B cell (primary cell): Measurements from ENCODE around the gene TTYH1. TPM values are rescaled to one million over a fixed set of nuclear protein-coding genes. Genes with fewer than 3 reads are reported as not detected.

ENCODE experiments used
- ATAC-seq: fragments of 200-7000 bp; cut with Tn5 transposase; one replicate; pipeline ENCODE4 v1.10.0; 2021; ENCODE audit warnings: low read depth, mild to moderate bottlenecking, moderate number of reproducible peaks, moderate library complexity
- CTCF ChIA-PET: fragments of 350-600 bp; sonication (Branson Sonifier 250); formaldehyde crosslinking; loops from one replicate; lab custom pipeline; 2021; ENCODE audit warnings: antibody characterized with exemption, inconsistent platforms; lab: Charles Lee
- POLR2A ChIA-PET: fragments of 350-600 bp; sonication (Branson Sonifier 250); formaldehyde crosslinking; loops from one replicate; lab custom pipeline; 2021; ENCODE audit warnings: antibody characterized with exemption; lab: Charles Lee
- DNase-seq: peaks from one replicate; pipeline ENCODE4 v3.0.0; 2013
- H2AFZ ChIP-seq: 2 replicates; pipeline ENCODE4 v1.6.1; 2012; ENCODE audit warnings: mild to moderate bottlenecking, low read depth, low read length; ENCODE audit not compliant: insufficient read depth, poor library complexity, severe bottlenecking
- H3K27ac ChIP-seq, 2 donors: 1 replicate in 1 of 2; 2 replicates in 1 of 2; pipeline ENCODE4 v1.5.1; 2012 to 2013; ENCODE audit warnings: low read length in 2 of 2, mild to moderate bottlenecking in 2 of 2, moderate library complexity in 1 of 2
- H3K27me3 ChIP-seq, 4 experiments: fragments of 200-600 bp in 1 of 4; sonication (generic) in 1 of 4; replicated peaks in 1 of 4; 1 replicate in 2 of 4; 2 replicates in 2 of 4; pipeline versions ENCODE4 v1.6.1 to v1.7.0; 2013 to 2016; ENCODE audit warnings: low read length in 3 of 4, mild to moderate bottlenecking in 2 of 4, mixed read lengths in 1 of 4, moderate library complexity in 1 of 4; ENCODE audit not compliant: insufficient read depth in 4 of 4, control insufficient read depth in 3 of 4; ENCODE audit errors: control extremely low read depth in 1 of 4
- H3K36me3 ChIP-seq, 2 experiments: replicated peaks in 1 of 2; 1 replicate in 1 of 2; 2 replicates in 1 of 2; pipeline versions ENCODE4 v1.6.1 to v1.7.1; 2013; ENCODE audit warnings: low read length in 1 of 2; ENCODE audit not compliant: insufficient read depth in 2 of 2, control insufficient read depth in 1 of 2; ENCODE audit errors: control extremely low read depth in 1 of 2, extremely low read depth in 1 of 2
- H3K4me1 ChIP-seq, 2 donors: fragments of 200-600 bp in 1 of 2; sonication (generic) in 1 of 2; 1 replicate in 1 of 2; 2 replicates in 1 of 2; pipeline versions ENCODE4 v1.5.1 to v1.6.1; 2013 to 2017; ENCODE audit warnings: low read length in 2 of 2; ENCODE audit not compliant: control insufficient read depth in 2 of 2, insufficient read depth in 2 of 2
- H3K4me2 ChIP-seq: replicated peaks from 2 replicates; pipeline ENCODE3; 2012; ENCODE audit warnings: mild to moderate bottlenecking, low read depth, low read length; ENCODE audit not compliant: poor library complexity, severe bottlenecking
- H3K4me3 ChIP-seq, 5 experiments: fragments of 200-600 bp in 1 of 5; sonication (generic) in 1 of 5; 1 replicate in 3 of 5; 2 replicates in 2 of 5; pipeline versions ENCODE4 v1.5.1 to v1.7.0; 2011 to 2016; ENCODE audit warnings: low read length in 4 of 5, mild to moderate bottlenecking in 4 of 5, low read depth in 2 of 5, control low read depth in 1 of 5, moderate library complexity in 1 of 5; ENCODE audit not compliant: insufficient read depth in 1 of 5; ENCODE audit errors: control extremely low read depth in 1 of 5, extremely low read depth in 1 of 5
- H3K79me2 ChIP-seq: fragments of 200-600 bp; sonication (generic); one replicate; pipeline ENCODE4 v1.6.0; 2016; ENCODE audit warnings: low read length; ENCODE audit not compliant: control insufficient read depth, insufficient read depth
- H3K9ac ChIP-seq: fragments of 200-600 bp; sonication (generic); 2 replicates; pipeline ENCODE4 v1.6.1; 2017; ENCODE audit warnings: mild to moderate bottlenecking, low read length, moderate library complexity
- H3K9me3 ChIP-seq, 3 donors: one replicate each; pipeline versions ENCODE4 v1.6.1 to v1.7.1; 2013; ENCODE audit warnings: low read length in 2 of 3; ENCODE audit not compliant: control insufficient read depth in 2 of 3, insufficient read depth in 1 of 3; ENCODE audit errors: control extremely low read depth in 1 of 3
- H4K20me1 ChIP-seq: 2 replicates; pipeline ENCODE4 v1.6.0; 2012; ENCODE audit warnings: mild to moderate bottlenecking, low read length; ENCODE audit not compliant: insufficient read depth, control insufficient read depth, poor library complexity, severe bottlenecking
- H3K27ac Mint-ChIP-seq: one replicate; pipeline ENCODE4 v1.8.0; 2021; ENCODE audit warnings: mixed read lengths
- H3K27me3 Mint-ChIP-seq: one replicate; pipeline ENCODE4 v1.8.0; 2021; ENCODE audit warnings: mixed read lengths
- H3K4me1 Mint-ChIP-seq: one replicate; pipeline ENCODE4 v1.8.0; 2021; ENCODE audit warnings: mixed read lengths
- H3K4me3 Mint-ChIP-seq: one replicate; pipeline ENCODE4 v1.8.0; 2021; ENCODE audit warnings: mixed read lengths
- H3K9me3 Mint-ChIP-seq: one replicate; pipeline ENCODE4 v1.8.0; 2022; ENCODE audit warnings: mixed read lengths; ENCODE audit not compliant: insufficient read depth
- EZH2 ChIP-seq: IDR thresholded peaks from 2 replicates; pipeline ENCODE4 v1.6.1; 2012; ENCODE audit warnings: borderline replicate concordance, low read depth, mild to moderate bottlenecking, moderate library complexity, low read length; ENCODE audit not compliant: insufficient read depth, poor library complexity, severe bottlenecking
- WGBS: methylation state at CpG from one replicate; pipeline ENCODE4 v1.1.5; 2013; ENCODE audit warnings: missing lambda C conversion rate; ENCODE audit not compliant: insufficient coverage; 5-methylcytosine and 5-hydroxymethylcytosine counted together
- intact Hi-C: fragments of 100-400 bp; cut with micrococcal nuclease; formaldehyde crosslinking; loops from one replicate; pipeline ENCODE4 v1.10.0; 2022
- polyA plus RNA-seq: library from polyadenylated mRNA; depleted of rRNA; stranded (reverse); fragments of >200 nt; gene quantifications from 2 replicates; pipeline ENCODE4 v1.2.3, GENCODE V29; 2012
- total RNA-seq, 2 donors: library from RNA; stranded (reverse); fragments of 120-200 nt in 1 of 2; gene quantifications; 1 replicate in 1 of 2; 2 replicates in 1 of 2; pipeline versions ENCODE4 v1.2.3 to v1.2.4, GENCODE V29; 2013 to 2022
- TF ChIP-seq, protein P1 (sequence below): fragments of 200-600 bp; IDR thresholded peaks from one replicate; pipeline ENCODE4 v1.8.0; 2022; ENCODE audit warnings: antibody characterized with exemption, mild to moderate bottlenecking

The TTYH1 gene
- total and polyA plus RNA-seq, 2 donors (not counting 1 experiment from before 2014, with no cell fraction given): not detected

DNA sequence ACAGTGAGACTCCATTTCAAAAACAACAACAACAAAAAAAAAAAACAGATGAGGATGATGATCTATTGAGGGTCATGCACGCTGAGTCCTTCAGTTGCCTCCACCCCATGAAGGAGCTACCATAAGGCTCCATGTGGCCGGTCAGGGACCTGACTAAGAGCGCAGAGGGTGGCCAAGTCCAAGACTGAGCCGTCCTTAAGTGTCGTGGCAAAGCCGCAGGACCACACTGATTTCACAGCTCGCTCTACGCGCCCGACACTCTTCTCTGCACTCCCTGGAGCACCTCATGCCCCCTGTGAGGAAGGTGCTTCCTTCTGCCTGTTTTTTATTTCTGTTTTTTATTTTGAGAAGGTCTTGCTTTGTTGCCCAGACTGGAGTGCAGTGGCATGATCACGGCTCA, 12.3 kb downstream of the TTYH1 start:
- TF ChIP-seq EZH2: no peak
- TF ChIP-seq, protein P1, sequence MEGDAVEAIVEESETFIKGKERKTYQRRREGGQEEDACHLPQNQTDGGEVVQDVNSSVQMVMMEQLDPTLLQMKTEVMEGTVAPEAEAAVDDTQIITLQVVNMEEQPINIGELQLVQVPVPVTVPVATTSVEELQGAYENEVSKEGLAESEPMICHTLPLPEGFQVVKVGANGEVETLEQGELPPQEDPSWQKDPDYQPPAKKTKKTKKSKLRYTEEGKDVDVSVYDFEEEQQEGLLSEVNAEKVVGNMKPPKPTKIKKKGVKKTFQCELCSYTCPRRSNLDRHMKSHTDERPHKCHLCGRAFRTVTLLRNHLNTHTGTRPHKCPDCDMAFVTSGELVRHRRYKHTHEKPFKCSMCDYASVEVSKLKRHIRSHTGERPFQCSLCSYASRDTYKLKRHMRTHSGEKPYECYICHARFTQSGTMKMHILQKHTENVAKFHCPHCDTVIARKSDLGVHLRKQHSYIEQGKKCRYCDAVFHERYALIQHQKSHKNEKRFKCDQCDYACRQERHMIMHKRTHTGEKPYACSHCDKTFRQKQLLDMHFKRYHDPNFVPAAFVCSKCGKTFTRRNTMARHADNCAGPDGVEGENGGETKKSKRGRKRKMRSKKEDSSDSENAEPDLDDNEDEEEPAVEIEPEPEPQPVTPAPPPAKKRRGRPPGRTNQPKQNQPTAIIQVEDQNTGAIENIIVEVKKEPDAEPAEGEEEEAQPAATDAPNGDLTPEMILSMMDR: no peak

DNA sequence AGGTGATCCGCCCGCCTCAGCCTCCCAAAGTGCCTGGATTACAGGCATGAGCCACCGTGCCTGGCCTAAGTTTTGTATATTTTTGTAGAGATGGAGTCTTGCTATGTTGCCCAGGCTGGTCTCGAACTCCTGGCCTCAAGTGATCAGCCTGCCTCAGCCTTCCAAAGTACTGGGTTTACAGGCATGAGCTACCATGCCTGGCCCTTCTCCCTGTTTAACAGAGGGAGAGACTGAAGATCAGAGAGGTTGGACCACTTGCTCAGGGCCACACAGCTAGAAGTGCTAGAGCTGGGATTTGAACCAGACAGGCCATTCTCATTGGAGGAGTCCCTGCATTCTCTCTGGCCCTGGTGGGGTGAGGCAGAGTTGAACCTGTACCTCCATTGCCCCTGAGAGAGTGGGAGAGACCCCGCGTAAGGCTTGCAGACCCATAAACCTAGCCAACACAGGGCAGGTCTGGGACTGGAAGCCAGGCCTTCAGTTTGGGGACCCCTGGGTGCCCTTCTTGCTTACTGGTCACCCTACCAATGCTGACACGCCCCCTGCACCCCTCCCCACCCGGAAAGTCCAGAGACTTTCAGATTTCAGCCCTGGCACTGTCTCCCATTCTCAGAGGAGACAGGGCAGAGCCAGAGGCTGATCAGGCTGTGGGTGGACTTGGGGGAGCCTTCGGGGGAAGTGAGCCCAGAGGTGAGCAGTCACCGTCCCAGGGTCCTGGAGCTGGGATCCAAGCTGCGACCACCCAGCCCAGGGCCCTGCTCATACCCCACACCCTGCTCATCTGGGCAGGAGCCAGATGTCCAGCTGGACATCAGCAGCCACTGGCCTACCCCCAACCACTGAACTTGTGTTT, 13.3 kb downstream of the TTYH1 start:
- H3K27me3 ChIP-seq: peaks cover 0 to 37% (median 10%) of the 10 kb centered on the region in 4 experiments
- no peak for DNase-seq
- H3K27me3 Mint-ChIP-seq: peaks cover 22% of the 10 kb centered on the region
- H3K4me3 Mint-ChIP-seq: no peak overlapping the region
- H3K36me3 ChIP-seq: no peaks in the 10 kb centered on the region
- H3K9me3 ChIP-seq: peaks cover 0 to 6% (median 0%) of the 10 kb centered on the region in 3 donors
- no peak overlapping the region for H3K27ac Mint-ChIP-seq
- H3K79me2 ChIP-seq: peaks cover 5% of the 10 kb centered on the region
- H4K20me1 ChIP-seq: no peaks in the 10 kb centered on the region
- no peak overlapping the region for H3K4me2 ChIP-seq
- CTCF ChIA-PET: no interaction called here
- H3K4me3 ChIP-seq: no peak overlapping the region
- POLR2A ChIA-PET: no interaction called here
- no peak for ATAC-seq
- no peak overlapping the region for H3K27ac ChIP-seq
- no peak for TF ChIP-seq EZH2
- TF ChIP-seq, protein P1: no peak
- WGBS: 96% methylated on average over 9 of the region's 11 CpGs
- H3K9ac ChIP-seq: no peak overlapping the region
- H3K4me1 Mint-ChIP-seq: peaks cover 6% of the 10 kb centered on the region
- no peaks in the 10 kb centered on the region for H3K9me3 Mint-ChIP-seq
- no peak overlapping the region for H2AFZ ChIP-seq
- peaks cover 14 to 15% of the 10 kb centered on the region in 2 donors for H3K4me1 ChIP-seq
- intact Hi-C loops: no loop called here

More for the DNA sequence above, 12.3 kb downstream of the TTYH1 start:
- ChIA-PET CTCF (no interaction called here), POLR2A (interaction anchor here (0.6 kb wide), 1 partner anchor 275 kb away, joined by 4 read pairs; no protein-coding TSS in a partner anchor)
- intact Hi-C loops: no loop called here
- Mint-ChIP-seq H3K9me3 (no peaks in the 10 kb centered on the region), H3K27me3 (peaks cover 29% of the 10 kb centered on the region), H3K4me3 (no peak overlapping the region), H3K4me1 (peaks cover 6% of the 10 kb centered on the region), H3K27ac (no peak overlapping the region)
- H3K9ac ChIP-seq: no peak overlapping the region
- peaks cover 0 to 6% (median 0%) of the 10 kb centered on the region in 3 donors for H3K9me3 ChIP-seq
- DNase-seq (no peak), ATAC-seq (no peak)
- H2AFZ ChIP-seq: no peak overlapping the region
- no peak overlapping the region for H3K27ac ChIP-seq
- H3K4me3 ChIP-seq: no peak overlapping the region
- peaks cover 5% of the 10 kb centered on the region for H3K79me2 ChIP-seq
- H3K4me2 ChIP-seq: no peak overlapping the region
- no peaks in the 10 kb centered on the region for H4K20me1 ChIP-seq
- no peaks in the 10 kb centered on the region for H3K36me3 ChIP-seq
- H3K27me3 ChIP-seq: peaks cover 0 to 39% (median 10%) of the 10 kb centered on the region in 4 experiments
- peaks cover 14 to 15% of the 10 kb centered on the region in 2 donors for H3K4me1 ChIP-seq
- 88% methylated on average over 10 of the region's 11 CpGs for WGBS
